DND-41 (cell line): ENCODE data around the gene PPM1D.

ENCODE experiments used
- EZH2 ChIP-seq: IDR thresholded peaks from 3 replicates; pipeline ENCODE4 v1.6.1; 2012; ENCODE audit warnings: borderline replicate concordance, low read depth, mild to moderate bottlenecking, moderate library complexity, low read length, inconsistent platforms; ENCODE audit not compliant: severe bottlenecking
- TF ChIP-seq, protein P1 (sequence below): IDR thresholded peaks from 2 replicates; pipeline ENCODE4 v1.5.1; 2012; ENCODE audit warnings: borderline replicate concordance, low read length, moderate library complexity, mild to moderate bottlenecking; ENCODE audit not compliant: poor library complexity, severe bottlenecking; ENCODE audit errors: extremely low read depth

GRCh38 chr17:60680754-60681153 lies 80.8 kb downstream of the PPM1D start:
- TF ChIP-seq, protein P1, sequence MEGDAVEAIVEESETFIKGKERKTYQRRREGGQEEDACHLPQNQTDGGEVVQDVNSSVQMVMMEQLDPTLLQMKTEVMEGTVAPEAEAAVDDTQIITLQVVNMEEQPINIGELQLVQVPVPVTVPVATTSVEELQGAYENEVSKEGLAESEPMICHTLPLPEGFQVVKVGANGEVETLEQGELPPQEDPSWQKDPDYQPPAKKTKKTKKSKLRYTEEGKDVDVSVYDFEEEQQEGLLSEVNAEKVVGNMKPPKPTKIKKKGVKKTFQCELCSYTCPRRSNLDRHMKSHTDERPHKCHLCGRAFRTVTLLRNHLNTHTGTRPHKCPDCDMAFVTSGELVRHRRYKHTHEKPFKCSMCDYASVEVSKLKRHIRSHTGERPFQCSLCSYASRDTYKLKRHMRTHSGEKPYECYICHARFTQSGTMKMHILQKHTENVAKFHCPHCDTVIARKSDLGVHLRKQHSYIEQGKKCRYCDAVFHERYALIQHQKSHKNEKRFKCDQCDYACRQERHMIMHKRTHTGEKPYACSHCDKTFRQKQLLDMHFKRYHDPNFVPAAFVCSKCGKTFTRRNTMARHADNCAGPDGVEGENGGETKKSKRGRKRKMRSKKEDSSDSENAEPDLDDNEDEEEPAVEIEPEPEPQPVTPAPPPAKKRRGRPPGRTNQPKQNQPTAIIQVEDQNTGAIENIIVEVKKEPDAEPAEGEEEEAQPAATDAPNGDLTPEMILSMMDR: no peak
- TF ChIP-seq EZH2: no peak
